Stimulated activated CD4-positive, alpha-beta T cell treated with anti-CD3 and anti-CD28 coated beads, Interleukin-12 subunit alpha, Interleukin-12 subunit beta, amount 100 ng/mL, for 24 hours (primary cell): ENCODE measurements around the gene ZNF148.

Source experiments
- DNase-seq, 2 experiments: peaks; one replicate each; pipeline ENCODE4 v3.0.0-alpha.2; 2020; ENCODE audit warnings: low read depth in 2 of 2

ZNF148 gene

DNA sequence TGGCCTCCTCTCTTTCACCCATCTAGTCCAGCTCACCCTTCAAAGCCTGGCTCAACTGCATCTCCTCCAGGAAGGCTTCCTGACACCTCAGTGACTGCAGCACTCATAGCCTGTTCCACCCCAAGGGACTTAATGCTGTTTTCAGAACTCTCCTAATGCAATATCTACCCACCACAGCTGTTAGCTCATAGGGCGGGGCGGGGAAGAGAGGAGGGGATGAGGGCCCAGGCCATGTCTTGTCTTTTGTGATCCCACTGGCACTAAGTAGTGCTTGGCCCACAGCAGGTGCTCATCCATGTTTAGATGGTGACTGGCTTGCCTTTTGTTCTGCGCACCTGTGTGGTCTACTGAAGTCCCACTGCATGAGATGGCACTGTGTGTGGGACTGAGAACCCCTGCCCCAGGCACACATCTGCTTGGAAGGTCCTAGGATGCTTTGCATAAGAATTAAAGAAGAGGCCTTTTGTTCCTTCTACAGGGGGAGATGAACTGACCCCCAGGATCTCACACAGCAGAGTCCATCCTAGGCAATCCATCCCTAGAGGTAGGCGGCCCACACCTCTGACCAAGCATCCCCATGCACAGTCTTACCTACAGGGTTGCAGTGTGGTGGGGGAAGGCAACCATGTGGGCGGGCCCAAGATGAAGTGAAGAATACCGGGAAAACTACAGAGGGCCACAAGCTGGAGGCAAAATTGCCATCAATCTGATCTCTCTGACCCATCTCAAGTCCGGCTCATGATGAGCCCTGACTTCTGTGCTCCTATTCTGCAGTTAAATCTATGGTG is 185.6 kb downstream of the ZNF148 start:
- no peak for DNase-seq

- no peak for DNase-seq
These were observed 186.2 kb downstream of the ZNF148 start for GRCh38 chr3:125188955-125189354.

DNA sequence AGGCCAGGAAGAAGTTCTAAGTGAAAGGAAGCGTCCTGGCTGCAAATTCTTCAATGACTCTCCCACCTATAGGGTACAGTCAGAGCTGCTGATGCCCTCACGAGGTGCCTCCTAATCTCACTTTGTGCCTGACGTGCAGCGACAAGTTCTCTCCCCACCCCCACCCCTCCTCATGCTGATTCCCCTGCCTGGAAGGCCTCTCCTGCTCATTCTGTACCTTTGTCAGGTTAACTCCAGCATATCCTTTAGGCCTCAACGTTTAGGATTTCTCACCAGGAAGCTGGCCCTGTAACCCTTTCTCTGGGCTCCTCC is 187.6 kb downstream of the ZNF148 start:
- no peak for DNase-seq

GRCh38 chr3:125186800-125187598 is 188.1 kb downstream of the ZNF148 start:
- DNase-seq = no peak

- DNase-seq = no peak
These were observed 188.8 kb downstream of the ZNF148 start for GRCh38 chr3:125186261-125186787.

DNA sequence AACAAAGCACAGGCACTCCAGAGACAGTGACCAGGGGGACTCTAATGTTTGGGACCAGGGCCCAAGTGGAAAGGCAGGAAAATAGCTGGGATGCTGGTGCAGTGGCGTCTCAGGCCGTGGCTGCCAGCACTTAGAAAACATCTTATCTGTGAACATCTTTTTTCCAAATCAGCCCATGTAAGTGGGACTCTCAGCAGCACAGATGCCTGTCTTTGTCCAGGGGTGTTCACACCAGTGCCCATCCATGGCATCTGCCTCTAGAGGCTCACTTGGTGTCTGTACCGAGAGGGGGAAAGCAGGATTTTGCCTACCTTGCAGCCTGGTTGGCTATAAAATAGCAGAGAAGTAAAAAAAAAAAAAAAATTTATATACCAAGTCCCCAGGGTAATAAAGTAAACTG is 189.3 kb downstream of the ZNF148 start:
- no peak for DNase-seq

- no peak for DNase-seq
These were observed 195.3 kb downstream of the ZNF148 start for GRCh38 chr3:125179884-125180240.

- DNase-seq = no peak
These were observed 195.8 kb downstream of the ZNF148 start for GRCh38 chr3:125179143-125179883.

GRCh38 chr3:125177746-125178145 is 197.4 kb downstream of the ZNF148 start:
- DNase-seq = no peak
